Body of pancreas (tissue), 4 donors: ENCODE data around the gene KCNAB2.

Source experiments
- POLR2A ChIP-seq, 3 donors: fragments of 450-650 bp; IDR thresholded peaks; one replicate each; pipeline ENCODE4 v1.6.1; 2016; ENCODE audit warnings: antibody characterized with exemption in 3 of 3, mild to moderate bottlenecking in 2 of 3
- TF ChIP-seq, protein P1 (sequence below), 7 experiments: fragments of 450-650 bp in 4 of 7; fragments of 200-600 bp in 3 of 7; sonication (generic) in 3 of 7; IDR thresholded peaks; one replicate each; pipeline ENCODE4 v1.5.1; 2016 to 2019; ENCODE audit warnings: antibody characterized with exemption in 7 of 7

DNA sequence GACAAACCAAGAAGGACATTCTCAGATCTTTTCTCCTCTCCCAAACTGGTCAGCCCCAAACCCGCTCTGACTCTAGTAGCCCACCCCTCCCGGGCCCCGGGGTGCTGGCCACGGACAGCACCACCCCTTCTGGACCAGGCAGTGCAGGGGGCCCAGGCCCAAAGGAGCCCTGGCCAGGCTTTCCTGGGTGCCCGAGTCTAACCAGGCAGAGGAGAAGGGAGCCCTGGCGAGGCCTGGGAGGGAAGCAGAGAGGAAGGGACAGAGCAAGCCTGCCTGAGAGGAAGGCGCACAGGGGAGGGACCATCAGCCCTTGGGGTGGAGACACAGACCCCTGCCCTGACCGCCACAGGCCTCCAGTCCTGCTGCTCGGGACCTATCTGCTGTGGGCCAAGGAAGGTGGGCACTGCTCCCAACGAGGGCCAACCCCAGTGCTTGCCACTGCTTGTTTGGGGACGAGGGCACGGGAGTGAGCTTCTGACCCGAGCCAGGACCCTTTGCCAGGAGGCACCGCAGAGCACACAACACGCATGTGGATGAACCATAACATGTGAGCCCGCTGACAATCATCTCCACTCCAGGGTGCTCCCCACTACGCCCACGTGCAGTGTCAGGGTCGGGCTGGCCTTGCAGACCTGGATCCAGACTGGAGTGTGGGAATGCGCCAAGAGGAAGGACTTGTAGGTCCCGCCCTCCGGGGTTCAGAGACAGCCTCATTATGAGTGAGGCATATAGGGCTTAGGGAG is 57.6 kb downstream of the KCNAB2 start:
- TF ChIP-seq, protein P1, sequence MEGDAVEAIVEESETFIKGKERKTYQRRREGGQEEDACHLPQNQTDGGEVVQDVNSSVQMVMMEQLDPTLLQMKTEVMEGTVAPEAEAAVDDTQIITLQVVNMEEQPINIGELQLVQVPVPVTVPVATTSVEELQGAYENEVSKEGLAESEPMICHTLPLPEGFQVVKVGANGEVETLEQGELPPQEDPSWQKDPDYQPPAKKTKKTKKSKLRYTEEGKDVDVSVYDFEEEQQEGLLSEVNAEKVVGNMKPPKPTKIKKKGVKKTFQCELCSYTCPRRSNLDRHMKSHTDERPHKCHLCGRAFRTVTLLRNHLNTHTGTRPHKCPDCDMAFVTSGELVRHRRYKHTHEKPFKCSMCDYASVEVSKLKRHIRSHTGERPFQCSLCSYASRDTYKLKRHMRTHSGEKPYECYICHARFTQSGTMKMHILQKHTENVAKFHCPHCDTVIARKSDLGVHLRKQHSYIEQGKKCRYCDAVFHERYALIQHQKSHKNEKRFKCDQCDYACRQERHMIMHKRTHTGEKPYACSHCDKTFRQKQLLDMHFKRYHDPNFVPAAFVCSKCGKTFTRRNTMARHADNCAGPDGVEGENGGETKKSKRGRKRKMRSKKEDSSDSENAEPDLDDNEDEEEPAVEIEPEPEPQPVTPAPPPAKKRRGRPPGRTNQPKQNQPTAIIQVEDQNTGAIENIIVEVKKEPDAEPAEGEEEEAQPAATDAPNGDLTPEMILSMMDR (IDR thresholded peaks at IDR 0.05): no peak
- no peak for TF ChIP-seq POLR2A (IDR thresholded peaks at IDR 0.05)
